Lower leg skin (tissue), 4 donors: ENCODE data around the gene SPAG7. TPM values are rescaled to one million over a fixed set of nuclear protein-coding genes. Genes with fewer than 3 reads are reported as not detected.
"Not testable (repeated sequence)": the region's sequence is repeated elsewhere in the genome, so short reads cannot be mapped to it uniquely, and the experiment has no call there.

Experiments used
- DNase-seq, 2 donors: peaks; one replicate each; pipeline ENCODE4 v3.0.0-alpha.2; 2019; ENCODE audit warnings: low spot score in 2 of 2
- H3K4me3 ChIP-seq: fragments of 200-600 bp; sonication (generic); 2 replicates; pipeline ENCODE4 v1.5.1; 2017; ENCODE audit warnings: mild to moderate bottlenecking, low read depth; ENCODE audit not compliant: poor library complexity, severe bottlenecking
- POLR2A ChIP-seq, 2 donors: fragments of 450-650 bp; IDR thresholded peaks; one replicate each; pipeline ENCODE4 v1.6.1; 2016 to 2017; ENCODE audit warnings: antibody characterized with exemption in 2 of 2, mild to moderate bottlenecking in 1 of 2, moderate library complexity in 1 of 2
- WGBS, 2 donors: methylation state at CpG; one replicate each; pipeline ENCODE4 v1.1.5; 2018; 5-methylcytosine and 5-hydroxymethylcytosine counted together
- intact Hi-C: fragments of 100-400 bp; cut with DNase I; formaldehyde crosslinking; loops from one replicate; pipeline ENCODE4 v1.15.0; 2023; ENCODE audit warnings: low total_unique reads
- microRNA-seq, 2 donors: library from miRNA; unstranded; fragments of <30 nt; microRNA quantifications; one replicate each; pipeline ENCODE4, GENCODE V29; 2016; ENCODE audit warnings: borderline replicate concordance in 2 of 2, borderline number of aligned reads in 1 of 2
- total RNA-seq, 4 donors: library from RNA; depleted of rRNA; stranded (reverse); fragments of >200 nt; gene quantifications; one replicate each; pipeline ENCODE4 v1.1.0, GENCODE V29; 2016
- TF ChIP-seq, protein P1 (sequence below), 3 donors: fragments of 450-650 bp; IDR thresholded peaks; one replicate each; pipeline ENCODE4 v1.5.1; 2016; ENCODE audit warnings: antibody characterized with exemption in 3 of 3, mild to moderate bottlenecking in 3 of 3, moderate library complexity in 2 of 3

The SPAG7 gene
- total RNA-seq, 4 donors from 2014 or later: 35.1 to 64.0 (median 51.7) TPM

- no peak overlapping the region for H3K4me3 ChIP-seq
- no peak for DNase-seq
- TF ChIP-seq POLR2A (IDR thresholded peaks at IDR 0.05): no peak
- TF ChIP-seq, protein P1, sequence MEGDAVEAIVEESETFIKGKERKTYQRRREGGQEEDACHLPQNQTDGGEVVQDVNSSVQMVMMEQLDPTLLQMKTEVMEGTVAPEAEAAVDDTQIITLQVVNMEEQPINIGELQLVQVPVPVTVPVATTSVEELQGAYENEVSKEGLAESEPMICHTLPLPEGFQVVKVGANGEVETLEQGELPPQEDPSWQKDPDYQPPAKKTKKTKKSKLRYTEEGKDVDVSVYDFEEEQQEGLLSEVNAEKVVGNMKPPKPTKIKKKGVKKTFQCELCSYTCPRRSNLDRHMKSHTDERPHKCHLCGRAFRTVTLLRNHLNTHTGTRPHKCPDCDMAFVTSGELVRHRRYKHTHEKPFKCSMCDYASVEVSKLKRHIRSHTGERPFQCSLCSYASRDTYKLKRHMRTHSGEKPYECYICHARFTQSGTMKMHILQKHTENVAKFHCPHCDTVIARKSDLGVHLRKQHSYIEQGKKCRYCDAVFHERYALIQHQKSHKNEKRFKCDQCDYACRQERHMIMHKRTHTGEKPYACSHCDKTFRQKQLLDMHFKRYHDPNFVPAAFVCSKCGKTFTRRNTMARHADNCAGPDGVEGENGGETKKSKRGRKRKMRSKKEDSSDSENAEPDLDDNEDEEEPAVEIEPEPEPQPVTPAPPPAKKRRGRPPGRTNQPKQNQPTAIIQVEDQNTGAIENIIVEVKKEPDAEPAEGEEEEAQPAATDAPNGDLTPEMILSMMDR (IDR thresholded peaks at IDR 0.05): no peak
- WGBS, 2 donors: 90 to 93% methylated on average over 4 of the region's 4 CpGs
- intact Hi-C loops: no loop called here
Observed at GRCh38 chr17:4921320-4921719, 46.3 kb downstream of the SPAG7 start.

DNA sequence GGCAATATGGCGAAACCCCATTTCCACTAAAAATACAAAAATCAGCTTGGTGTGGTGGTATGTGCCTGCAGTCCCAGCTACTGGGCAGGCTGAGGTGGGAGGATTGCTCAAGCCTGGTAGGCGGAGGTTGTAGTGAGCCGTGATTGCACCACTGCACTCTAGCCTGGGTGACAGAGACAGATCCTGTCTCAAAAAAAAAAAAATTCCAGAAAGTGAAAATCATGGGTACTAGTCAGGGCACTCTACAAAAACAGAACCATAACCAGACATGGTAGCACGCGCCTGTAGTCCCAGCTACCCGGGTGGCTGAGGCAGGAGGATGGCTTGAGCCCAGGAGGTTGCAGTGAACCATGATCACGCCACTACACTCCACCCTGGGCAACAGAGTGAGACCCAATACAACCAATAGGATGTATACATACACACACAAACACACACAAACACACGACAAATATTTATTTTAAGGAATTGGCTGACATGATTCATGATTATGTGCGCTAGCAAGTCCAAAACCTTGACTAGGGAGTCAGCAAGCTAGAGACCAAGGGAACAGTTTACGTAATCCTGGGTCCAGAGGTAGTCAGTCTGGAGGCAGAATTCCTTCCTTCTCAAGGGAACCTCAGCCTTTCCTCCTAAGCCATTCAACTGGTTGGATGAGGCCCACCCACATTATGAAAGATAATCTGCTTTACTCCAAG is 47.1 kb downstream of the SPAG7 start:
- TF ChIP-seq, protein P1 (IDR thresholded peaks at IDR 0.05): no peak
- no peak for TF ChIP-seq POLR2A (IDR thresholded peaks at IDR 0.05)
- intact Hi-C loops: no loop called here
- 69 to 79% methylated on average over 10 of the region's 10 CpGs for WGBS, 2 donors

GRCh38 chr17:4919511-4920047 is 48.0 kb downstream of the SPAG7 start:
- intact Hi-C loops: no loop called here
- H3K4me3 ChIP-seq: no peak overlapping the region
- 60 to 62% methylated on average over 8 of the region's 8 CpGs for WGBS, 2 donors
- no peak for DNase-seq
- no peak for TF ChIP-seq POLR2A (IDR thresholded peaks at IDR 0.05)

More for the DNA sequence above, 47.1 kb downstream of the SPAG7 start:
- no peak overlapping the region for H3K4me3 ChIP-seq
- DNase-seq: no peak

DNA sequence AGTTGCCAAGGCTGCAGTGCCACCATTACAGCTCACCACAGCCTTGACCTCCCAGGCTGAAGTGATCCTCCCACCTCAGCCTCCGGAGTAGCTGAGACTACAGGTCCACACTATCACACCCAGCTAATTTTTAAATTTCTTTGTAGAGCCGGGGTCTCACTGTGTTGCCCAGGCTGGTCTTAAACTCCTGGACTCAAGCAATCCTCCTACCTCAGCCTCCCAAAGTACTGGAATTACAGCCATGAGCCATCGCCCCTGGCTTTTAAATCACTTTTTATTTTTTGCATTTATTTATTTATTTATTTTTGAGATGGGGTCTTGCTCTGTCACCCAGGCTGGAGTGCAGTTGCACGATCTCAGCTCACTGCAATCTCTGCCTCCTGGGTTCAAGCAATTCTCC is 53.1 kb downstream of the SPAG7 start:
- 93% methylated on average over 4 of the region's 4 CpGs for WGBS, 2 donors
- H3K4me3 ChIP-seq, intact Hi-C loops, DNase-seq: not testable (repeated sequence)

DNA sequence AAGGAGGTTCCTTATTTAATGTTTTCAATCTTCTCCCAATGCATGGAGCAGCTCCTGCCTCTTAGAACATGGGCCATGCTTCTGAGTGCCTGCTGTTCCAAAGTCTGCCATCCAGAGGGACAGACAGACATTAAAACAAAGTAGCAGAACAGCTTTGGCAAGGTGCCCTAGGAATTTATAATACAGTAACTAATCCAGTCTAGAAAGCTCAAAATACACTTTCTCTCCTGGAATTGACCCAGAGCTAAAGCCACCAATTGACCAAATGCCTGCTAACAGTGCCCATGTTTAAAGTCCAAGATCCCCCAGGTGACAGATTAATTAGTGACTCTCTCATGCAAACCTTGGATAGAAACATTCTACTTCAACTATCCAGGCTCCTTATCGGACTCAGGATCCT is 53.6 kb downstream of the SPAG7 start:
- TF ChIP-seq, protein P1 (IDR thresholded peaks at IDR 0.05): no peak
- no peak for TF ChIP-seq POLR2A (IDR thresholded peaks at IDR 0.05)
- H3K4me3 ChIP-seq: no peak overlapping the region
- 72 to 86% methylated on average over 1 of the region's 1 CpG for WGBS, 2 donors
- intact Hi-C loops: no loop called here
- DNase-seq: no peak

Small RNA genes lying within 50 kb of the gene (microRNA-seq; reads per million reads assigned to microRNA genes)
- 0 reads per million in 2 donors for gene MIR6864
- gene MIR6865: 0 reads per million in 2 donors

Other genes starting within 250 kb of the SPAG7 start
- gene MED11, start 236.4 kb downstream of the SPAG7 start, total RNA-seq: 10 to 100 TPM; 22.9 to 47.0 (median 40.9) TPM
- 1 to 10 TPM in 2 of 4 donors, under 1 TPM in 1, not detected in 1; 0.46 to 1.7 (median 1.2) TPM for gene ZMYND15, start 228.0 kb downstream of the SPAG7 start, total RNA-seq
- gene CXCL16, start 227.9 kb downstream of the SPAG7 start, total RNA-seq: 10 to 100 TPM; 25.0 to 28.1 (median 25.5) TPM
- gene TM4SF5, start 195.9 kb downstream of the SPAG7 start, total RNA-seq: not detected
- gene VMO1, start 181.5 kb downstream of the SPAG7 start, total RNA-seq: 1 to 10 TPM in 3 of 4 donors, not detected in 1; 2.2 to 9.9 (median 5.3) TPM
- gene GLTPD2, start 178.9 kb downstream of the SPAG7 start, total RNA-seq: 1 to 10 TPM in 1 of 4 donors, not detected in 3; 1.2 TPM
- gene PSMB6, start 171.7 kb downstream of the SPAG7 start, total RNA-seq: 100 to 1,000 TPM; 103 to 207 (median 177) TPM
- 10 to 100 TPM; 40.1 to 78.8 (median 56.3) TPM for gene PLD2, start 160.7 kb downstream of the SPAG7 start, total RNA-seq
- 100 to 1,000 TPM; 128 to 208 (median 140) TPM for gene MINK1, start 134.5 kb downstream of the SPAG7 start, total RNA-seq
- 10 to 100 TPM in 2 of 4 donors, 1 to 10 TPM in 2; 7.0 to 13.4 (median 10.1) TPM for gene C17orf107, start 68.3 kb downstream of the SPAG7 start, total RNA-seq
- gene CHRNE, start 64.7 kb downstream of the SPAG7 start, total RNA-seq: 1 to 10 TPM in 3 of 4 donors, under 1 TPM in 1; 0.53 to 5.2 (median 3.6) TPM
- gene GP1BA, start 35.5 kb downstream of the SPAG7 start, total RNA-seq: not detected
- gene SLC25A11, start 27.8 kb downstream of the SPAG7 start, total RNA-seq: 10 to 100 TPM; 35.5 to 87.7 (median 59.2) TPM
- 10 to 100 TPM; 66.3 to 95.4 (median 80.2) TPM for gene RNF167, start 27.5 kb downstream of the SPAG7 start, total RNA-seq
- 100 to 1,000 TPM; 479 to 709 (median 540) TPM for gene PFN1, start 19.3 kb downstream of the SPAG7 start, total RNA-seq
- 1 to 10 TPM; 1.0 to 7.9 (median 4.9) TPM for gene ENO3, start 16.7 kb downstream of the SPAG7 start, total RNA-seq
- gene CAMTA2, start 19.9 kb upstream of the SPAG7 start, total RNA-seq: 10 to 100 TPM; 21.7 to 35.3 (median 30.6) TPM
- gene INCA1, start 29.7 kb upstream of the SPAG7 start, total RNA-seq: 1 to 10 TPM in 3 of 4 donors, under 1 TPM in 1; 0.39 to 2.6 (median 1.4) TPM
- gene KIF1C, start 30.1 kb upstream of the SPAG7 start, total RNA-seq: 100 to 1,000 TPM in 2 of 4 donors, 10 to 100 TPM in 2; 87.6 to 140 (median 100) TPM
- gene SLC52A1, start 67.6 kb upstream of the SPAG7 start, total RNA-seq: 10 to 100 TPM in 1 of 4 donors, 1 to 10 TPM in 3; 3.3 to 16.1 (median 4.8) TPM
- gene ZFP3, start 110.7 kb upstream of the SPAG7 start, total RNA-seq: 1 to 10 TPM; 1.2 to 5.2 (median 3.5) TPM
- 1 to 10 TPM; 6.5 to 8.7 (median 8.6) TPM for gene ZNF232, start 144.1 kb upstream of the SPAG7 start, total RNA-seq
- under 1 TPM in 3 of 4 donors, not detected in 1; 0.04 to 0.98 (median 0.19) TPM for gene USP6, start 148.2 kb upstream of the SPAG7 start, total RNA-seq
- 1 to 10 TPM; 2.4 to 5.0 (median 3.8) TPM for gene ZNF594, start 224.1 kb upstream of the SPAG7 start, total RNA-seq